Esophagus muscularis mucosa (tissue), 3 donors: Measurements from ENCODE around the gene TCERG1L.

Experiments
- POLR2AphosphoS5 ChIP-seq, 2 donors: sonication (generic); formaldehyde crosslinking; IDR thresholded peaks; one replicate each; pipeline ENCODE4 v1.6.1; 2017; ENCODE audit warnings: antibody characterized with exemption in 2 of 2
- TF ChIP-seq, protein P1 (sequence below), 3 experiments: fragments of 200-600 bp in 2 of 3; fragments of 450-650 bp in 1 of 3; sonication (generic) in 2 of 3; IDR thresholded peaks; one replicate each; pipeline ENCODE4 v1.5.1; 2017 to 2019; ENCODE audit warnings: antibody characterized with exemption in 3 of 3, mild to moderate bottlenecking in 2 of 3, moderate library complexity in 1 of 3

DNA sequence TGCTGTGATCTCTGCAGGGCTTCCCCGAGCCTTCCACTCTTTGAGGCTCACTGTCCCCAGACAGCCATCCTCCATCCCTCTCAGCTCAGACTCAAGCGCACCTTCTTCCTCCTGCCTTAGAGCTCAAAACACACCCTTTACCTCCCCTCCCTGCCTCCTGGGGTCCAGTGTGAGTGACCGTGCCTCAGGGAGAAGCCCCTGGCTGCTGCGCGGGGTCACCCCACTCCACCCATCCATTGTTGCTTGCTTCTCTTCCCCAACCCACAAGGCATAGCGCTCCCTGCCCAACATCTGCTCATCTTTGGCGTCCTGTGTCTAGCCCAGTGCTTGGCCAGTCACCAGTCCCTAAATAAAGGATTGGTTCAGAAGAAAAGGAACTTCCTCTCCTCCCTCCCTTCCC, 170.3 kb downstream of the TCERG1L start:
- no peak for TF ChIP-seq POLR2AphosphoS5 (IDR thresholded peaks at IDR 0.05)
- TF ChIP-seq, protein P1, sequence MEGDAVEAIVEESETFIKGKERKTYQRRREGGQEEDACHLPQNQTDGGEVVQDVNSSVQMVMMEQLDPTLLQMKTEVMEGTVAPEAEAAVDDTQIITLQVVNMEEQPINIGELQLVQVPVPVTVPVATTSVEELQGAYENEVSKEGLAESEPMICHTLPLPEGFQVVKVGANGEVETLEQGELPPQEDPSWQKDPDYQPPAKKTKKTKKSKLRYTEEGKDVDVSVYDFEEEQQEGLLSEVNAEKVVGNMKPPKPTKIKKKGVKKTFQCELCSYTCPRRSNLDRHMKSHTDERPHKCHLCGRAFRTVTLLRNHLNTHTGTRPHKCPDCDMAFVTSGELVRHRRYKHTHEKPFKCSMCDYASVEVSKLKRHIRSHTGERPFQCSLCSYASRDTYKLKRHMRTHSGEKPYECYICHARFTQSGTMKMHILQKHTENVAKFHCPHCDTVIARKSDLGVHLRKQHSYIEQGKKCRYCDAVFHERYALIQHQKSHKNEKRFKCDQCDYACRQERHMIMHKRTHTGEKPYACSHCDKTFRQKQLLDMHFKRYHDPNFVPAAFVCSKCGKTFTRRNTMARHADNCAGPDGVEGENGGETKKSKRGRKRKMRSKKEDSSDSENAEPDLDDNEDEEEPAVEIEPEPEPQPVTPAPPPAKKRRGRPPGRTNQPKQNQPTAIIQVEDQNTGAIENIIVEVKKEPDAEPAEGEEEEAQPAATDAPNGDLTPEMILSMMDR (IDR thresholded peaks at IDR 0.05), result no peak
